GM18861 (cell line): Measurements from ENCODE around the gene ATXN1.
"Not testable (repeated sequence)": the region's sequence is repeated elsewhere in the genome, so short reads cannot be mapped to it uniquely, and the experiment has no call there.

Experiments
- ATAC-seq: cut with Tn5 transposase; IDR thresholded peaks from one replicate; pipeline ENCODE4 v1.9.1; 2021; ENCODE audit not compliant: unreplicated experiment

ATXN1 gene

GRCh38 chr6:16760516-16761470, at the start of gene ATXN1:
TSS of gene ATXN1 (minus strand) at chr6:16761460.
- no peak for ATAC-seq

GRCh38 chr6:16810411-16810810, 49.2 kb upstream of the ATXN1 start:
- no peak for ATAC-seq

- no peak for ATAC-seq
Observed at GRCh38 chr6:16809753-16810358, 48.6 kb upstream of the ATXN1 start.

GRCh38 chr6:16807956-16808355, 46.7 kb upstream of the ATXN1 start:
- ATAC-seq = no peak

- ATAC-seq = no peak
Observed at GRCh38 chr6:16806363-16806762, 45.1 kb upstream of the ATXN1 start.

- no peak for ATAC-seq
Observed at GRCh38 chr6:16805243-16805950, 44.1 kb upstream of the ATXN1 start.

- ATAC-seq = no peak
Observed at GRCh38 chr6:16804546-16805242, 43.4 kb upstream of the ATXN1 start.

- no peak for ATAC-seq
Observed at GRCh38 chr6:16803294-16804200, 42.3 kb upstream of the ATXN1 start.

GRCh38 chr6:16802071-16802470, 40.8 kb upstream of the ATXN1 start:
- ATAC-seq = no peak

GRCh38 chr6:16800942-16801341, 39.7 kb upstream of the ATXN1 start:
- ATAC-seq = no peak

GRCh38 chr6:16800341-16800740, 39.1 kb upstream of the ATXN1 start:
- no peak for ATAC-seq

- no peak for ATAC-seq
Observed at GRCh38 chr6:16799279-16800193, 38.3 kb upstream of the ATXN1 start.

- ATAC-seq = no peak
Observed at GRCh38 chr6:16793828-16794412, 32.7 kb upstream of the ATXN1 start.

GRCh38 chr6:16789329-16790038, 28.2 kb upstream of the ATXN1 start:
- no peak for ATAC-seq

- ATAC-seq = no peak
Observed at GRCh38 chr6:16787128-16787682, 25.9 kb upstream of the ATXN1 start.

GRCh38 chr6:16785496-16785895, 24.2 kb upstream of the ATXN1 start:
- no peak for ATAC-seq

- not testable (repeated sequence) for ATAC-seq
Observed at GRCh38 chr6:16784957-16785356, 23.7 kb upstream of the ATXN1 start.
